ENCODE measurements around the gene ACLY. TPM values are rescaled to one million over a fixed set of nuclear protein-coding genes. Genes with fewer than 3 reads are reported as not detected.

ACLY gene
- total and polyA plus RNA-seq, 2 experiments from 2014 or later: 119 to 439 TPM

- TF ChIP-seq STAT1 (IDR thresholded peaks at IDR 0.05; ENCODE audit: unreplicated experiment): no peak
Measured at GRCh38 chr17:41937970-41938954, 19.5 kb upstream of the ACLY start (continued).

GRCh38 chr17:41935641-41936040 is 16.9 kb upstream of the ACLY start:
- ATAC-seq (no peak), DNase-seq (ENCODE audit: low spot score) (no peak)
- Histone ChIP-seq H3K9me2 (ENCODE audit: insufficient read depth) (no peaks in the 10 kb centered on the region), H3K27me3 (ENCODE audit: insufficient read depth) (no peaks in the 10 kb centered on the region), H3K4me1 (ENCODE audit: insufficient read depth) (no peaks in the 10 kb centered on the region; the same call in 1 of the 2 replicates), H3K79me2 (replicated peaks; ENCODE audit: insufficient read depth) (no peaks in the 10 kb centered on the region), H3K36me3 (ENCODE audit: insufficient read depth) (no peaks in the 10 kb centered on the region), H3K4me3 (no peak overlapping the region), H4K20me1 (replicated peaks; ENCODE audit: insufficient read depth) (no peaks in the 10 kb centered on the region; the same call in 1 of the 2 replicates), H3F3A (replicated peaks; ENCODE audit: low read depth) (no peaks in the 10 kb centered on the region; the same call in 1 of the 2 replicates), H3K4me2 (no peak overlapping the region), H3K27ac (ENCODE audit: low read depth) (no peak overlapping the region), H2AFZ (no peak overlapping the region)
- peaks cover 21% of the 10 kb centered on the region for H3K27me3 Mint-ChIP-seq (ENCODE audit: insufficient read depth, low read depth, poor library complexity)
- H3K36me3 Mint-ChIP-seq (ENCODE audit: low read depth): peaks cover 3% of the 10 kb centered on the region; the same call in 1 of the 3 replicates
- H3K27ac Mint-ChIP-seq: no peak overlapping the region
- TF ChIP-seq JUNB (IDR thresholded peaks at IDR 0.05; ENCODE audit: unreplicated experiment) (no peak), ZNF331 (CRISPR knock-in tag; IDR thresholded peaks at IDR 0.05; ENCODE audit: low read depth) (no peak), REST (IDR thresholded peaks at IDR 0.05; ENCODE audit: unreplicated experiment) (no peak), EZH2phosphoT487 (IDR thresholded peaks at IDR 0.05; ENCODE audit: unreplicated experiment) (no peak), ZNF462 (CRISPR knock-in tag; IDR thresholded peaks at IDR 0.05) (no peak)
- no peaks in the 10 kb centered on the region for H3K9me3 Mint-ChIP-seq
- H3K4me3 Mint-ChIP-seq: no peak overlapping the region
- peaks cover 3% of the 10 kb centered on the region for H3K4me1 Mint-ChIP-seq

Measured in GM23338 (cell line).